TTC549 (cell line): ENCODE data around the gene POU2AF1.

Experiments
- FAIRE-seq: peaks from 2 replicates; lab custom pipeline; 2012; peaks lifted over from hg19 to GRCh38; lab: Jason Lieb, UNC

Gene POU2AF1

GRCh38 chr11:111386611-111387150 lies 7.6 kb upstream of the POU2AF1 start:
- FAIRE-seq = no peak

- FAIRE-seq = no peak
These were observed 5.4 kb upstream of the POU2AF1 start for GRCh38 chr11:111384494-111384893.

GRCh38 chr11:111382451-111382850 lies 3.4 kb upstream of the POU2AF1 start:
- FAIRE-seq = no peak

DNA sequence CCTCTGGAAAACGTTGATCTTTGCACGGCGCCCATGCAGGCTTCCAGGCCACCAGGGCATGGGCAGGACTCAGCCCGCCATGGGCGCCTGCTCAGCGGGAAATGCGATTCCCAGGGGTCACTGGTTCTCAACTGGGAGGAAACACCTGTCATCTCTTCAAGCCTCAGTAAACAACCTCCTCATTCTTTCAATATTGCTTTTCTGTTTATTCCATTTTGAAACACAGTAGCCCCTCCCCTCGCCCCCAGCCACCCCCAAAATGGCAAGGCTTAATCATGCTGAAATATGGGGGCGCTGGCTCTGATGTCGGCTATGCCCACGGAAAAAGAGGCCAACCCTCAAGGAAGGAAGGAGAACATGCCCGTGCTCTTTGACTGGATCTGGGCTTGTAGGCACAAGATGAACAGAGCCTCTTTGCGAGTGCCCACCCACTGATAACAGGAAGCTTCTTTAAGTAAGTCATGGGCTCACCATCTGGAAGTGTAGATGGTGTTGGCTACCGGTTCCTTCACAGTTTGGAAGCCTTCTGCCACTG lies 594 bp upstream of the POU2AF1 start:
- no peak for FAIRE-seq

DNA sequence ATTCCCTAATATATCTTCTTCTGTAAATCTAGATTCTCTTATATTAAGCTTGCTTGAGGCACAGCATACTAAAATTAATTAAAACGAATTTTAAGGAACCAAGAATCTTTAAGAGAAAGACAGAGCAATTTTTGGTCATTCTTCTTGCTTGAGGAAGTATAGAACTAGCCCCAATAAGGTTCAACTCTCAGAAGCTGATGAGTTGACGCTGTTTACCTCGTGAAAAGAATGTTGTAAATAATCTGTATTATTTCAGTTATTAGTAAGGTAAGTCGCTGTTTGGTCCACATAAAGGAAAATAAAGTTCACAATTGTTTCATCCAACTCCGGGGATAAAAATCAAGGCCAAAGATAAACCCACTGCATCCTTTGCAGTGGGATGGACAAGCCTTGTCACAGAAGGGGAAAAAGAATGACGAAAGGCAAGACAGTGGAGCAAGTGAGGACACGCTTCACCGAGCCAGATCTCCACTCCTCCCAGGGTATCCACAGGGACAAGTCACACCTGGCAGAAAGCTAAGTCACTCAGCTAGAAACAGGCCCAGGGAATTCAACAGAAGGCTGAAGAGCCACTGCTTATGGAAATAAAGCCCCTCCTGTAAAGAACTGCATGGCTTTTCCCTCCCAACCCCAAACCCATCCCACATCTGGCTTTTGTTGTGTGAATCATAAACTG lies 752 bp downstream of the POU2AF1 start:
- FAIRE-seq = no peak

- no peak for FAIRE-seq
These were observed 2.7 kb downstream of the POU2AF1 start for GRCh38 chr11:111376181-111376871.

DNA sequence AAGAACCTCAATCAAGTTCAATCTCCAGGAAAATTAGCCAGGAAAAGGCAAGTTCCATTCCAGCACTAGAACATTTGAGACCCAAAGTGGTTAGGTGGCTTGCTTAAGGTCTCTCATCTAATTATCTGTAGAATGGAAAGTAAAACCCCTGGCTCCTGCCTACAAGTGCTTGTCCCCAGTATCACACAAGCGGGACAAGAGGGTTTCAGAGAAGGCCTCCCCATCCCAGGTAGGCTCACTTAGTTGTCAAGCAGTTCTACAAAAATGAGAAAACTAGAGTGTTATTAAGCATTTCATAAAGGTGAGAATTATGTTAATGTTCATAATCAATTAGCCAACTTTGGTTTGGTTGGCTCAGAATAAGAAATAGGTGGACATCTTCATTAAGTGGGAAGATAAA lies 5.5 kb downstream of the POU2AF1 start:
- FAIRE-seq = no peak

- FAIRE-seq = no peak
These were observed 6.5 kb downstream of the POU2AF1 start for GRCh38 chr11:111372538-111372937.

DNA sequence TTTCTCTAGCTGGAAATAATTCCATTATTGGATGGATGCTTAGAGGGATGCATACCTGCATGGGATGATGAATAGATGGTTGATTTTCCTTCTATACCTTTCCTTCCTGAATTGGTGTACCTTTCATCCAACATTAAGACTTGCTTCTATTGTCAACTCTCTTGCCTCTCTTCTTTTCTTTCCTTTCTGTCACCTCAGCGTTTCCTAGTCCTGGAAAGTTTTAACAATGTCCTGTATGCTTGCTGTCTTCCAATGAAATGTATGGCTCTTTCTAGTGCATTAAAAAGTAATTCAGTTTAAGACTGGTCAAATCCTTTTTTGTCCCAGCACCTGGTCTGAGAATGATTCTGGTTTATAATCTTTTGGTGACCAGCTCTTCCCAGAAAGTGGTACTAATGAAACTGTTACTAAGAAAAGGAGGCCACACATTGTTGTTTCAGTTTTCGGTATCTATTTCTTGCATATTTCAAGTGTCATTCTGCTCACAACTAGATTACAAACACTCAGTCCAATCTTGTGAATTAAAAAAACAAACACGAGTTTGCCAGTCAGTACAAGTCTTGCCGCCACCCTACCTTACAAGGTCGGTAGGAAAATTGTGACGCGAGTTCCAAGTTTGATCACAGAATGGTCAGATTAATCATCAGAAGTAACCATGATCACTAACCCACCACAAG lies 8.0 kb downstream of the POU2AF1 start:
- FAIRE-seq = no peak

DNA sequence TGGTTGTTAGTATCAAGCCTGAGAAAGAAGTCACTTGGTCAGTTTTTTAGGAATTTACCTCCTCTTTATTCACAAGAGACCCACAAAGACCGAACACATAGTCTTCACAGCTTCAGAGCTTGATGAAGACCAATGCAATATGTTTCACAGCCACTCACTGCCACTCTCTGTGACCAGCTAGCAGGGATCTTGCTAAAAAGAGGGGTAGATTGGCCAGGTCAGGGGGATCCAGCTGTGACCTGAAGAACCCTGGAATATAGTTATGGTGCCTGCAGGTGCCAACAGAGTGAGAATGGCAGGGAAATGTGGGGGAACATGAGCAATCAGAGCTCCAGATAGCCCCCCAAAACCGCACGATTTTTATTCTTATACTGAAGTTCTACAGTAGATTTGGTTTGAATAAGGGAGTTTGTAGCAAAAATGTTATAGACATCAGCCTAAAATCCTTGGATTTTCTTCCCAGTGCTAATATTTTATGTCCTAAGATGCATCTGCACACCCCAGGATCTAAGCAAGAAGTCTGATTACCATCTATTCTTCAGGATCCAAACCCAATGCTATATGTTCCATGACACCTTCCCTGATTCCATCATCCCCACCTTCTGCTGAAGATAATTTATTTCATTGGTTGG lies 8.7 kb downstream of the POU2AF1 start:
- no peak for FAIRE-seq

GRCh38 chr11:111368285-111368560 lies 10.9 kb downstream of the POU2AF1 start:
- no peak for FAIRE-seq

GRCh38 chr11:111367411-111368284 lies 11.4 kb downstream of the POU2AF1 start:
- FAIRE-seq = no peak

DNA sequence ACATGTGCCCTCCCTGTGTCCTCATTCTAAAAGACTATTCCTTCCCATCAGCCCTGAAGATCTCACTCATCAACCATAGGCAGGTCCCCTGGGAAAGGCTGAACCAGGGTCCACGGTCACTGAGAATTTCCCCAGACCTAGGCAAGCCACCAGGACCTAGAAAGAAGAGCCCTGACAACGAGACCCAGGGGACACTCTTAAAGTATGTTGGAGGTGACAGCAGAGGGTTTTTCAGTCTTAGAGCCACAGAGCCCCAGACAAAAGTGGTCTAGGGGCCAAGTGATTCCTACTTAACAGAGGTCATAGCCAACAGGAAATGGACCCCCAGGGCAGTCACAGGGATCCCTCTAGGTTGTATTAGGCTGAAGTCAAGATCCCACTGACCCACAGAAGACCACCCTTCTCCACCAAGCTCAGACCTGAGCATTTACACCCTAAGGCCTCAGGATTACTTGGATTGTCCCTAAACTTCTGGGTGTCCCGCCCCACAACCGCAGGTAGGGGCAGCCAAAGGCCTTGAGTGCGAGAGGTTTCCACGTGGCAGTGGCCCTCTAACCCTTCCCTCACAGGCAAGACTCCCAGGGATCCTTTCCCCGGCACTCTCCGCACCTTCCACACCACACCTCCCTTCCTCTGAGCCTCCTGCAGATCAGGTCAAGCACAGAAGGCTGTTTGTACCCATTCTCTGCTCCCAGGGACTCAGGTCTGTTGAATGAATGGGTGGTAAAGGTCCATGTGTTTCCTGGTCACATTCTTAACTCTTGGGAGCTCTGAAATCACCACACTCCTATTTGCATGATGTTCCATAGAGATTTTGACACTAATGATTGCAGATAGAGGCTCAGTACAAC lies 12.3 kb downstream of the POU2AF1 start:
- FAIRE-seq = no peak

- no peak for FAIRE-seq
These were observed 13.1 kb downstream of the POU2AF1 start for GRCh38 chr11:111365722-111366559.

DNA sequence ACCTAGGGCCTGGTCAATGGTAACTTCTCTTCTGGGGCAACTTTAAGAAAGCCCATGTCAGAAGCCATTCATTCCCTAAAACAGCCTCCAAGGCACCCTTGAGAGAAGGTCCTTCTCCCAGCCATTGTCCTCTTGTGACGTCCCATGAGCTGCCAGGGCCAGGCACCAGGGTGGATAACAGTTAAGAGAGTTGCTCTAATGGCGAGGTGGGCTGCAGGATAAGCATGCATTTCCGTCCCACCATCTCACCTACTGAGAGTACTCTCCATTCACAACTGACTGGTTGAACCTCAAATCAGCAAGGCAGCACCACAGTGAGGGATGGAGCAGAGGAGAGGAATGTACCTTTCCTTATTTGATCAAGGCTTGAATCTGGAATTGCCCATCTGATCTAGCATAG lies 14.6 kb downstream of the POU2AF1 start:
- no peak for FAIRE-seq

DNA sequence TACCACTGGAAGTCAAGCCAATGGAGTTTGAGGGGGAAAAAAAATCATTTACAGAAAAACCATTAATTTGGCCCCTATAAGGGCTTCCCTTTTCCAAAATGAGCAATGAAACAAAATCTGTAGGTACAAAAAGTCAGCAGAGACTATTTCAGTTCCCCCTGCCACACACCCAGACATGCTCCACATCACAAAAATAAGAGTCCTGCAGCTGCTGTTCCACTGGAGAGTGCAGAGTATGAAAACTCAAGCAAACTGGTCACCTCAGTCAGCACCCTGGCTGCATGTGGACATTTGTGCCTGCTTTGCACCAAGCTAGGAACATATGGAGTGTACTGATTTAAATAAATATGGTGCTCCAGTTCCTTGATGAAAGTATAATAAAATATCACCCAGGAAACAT lies 15.1 kb downstream of the POU2AF1 start:
- FAIRE-seq = no peak

- FAIRE-seq = no peak
These were observed 16.1 kb downstream of the POU2AF1 start for GRCh38 chr11:111362887-111363411.

DNA sequence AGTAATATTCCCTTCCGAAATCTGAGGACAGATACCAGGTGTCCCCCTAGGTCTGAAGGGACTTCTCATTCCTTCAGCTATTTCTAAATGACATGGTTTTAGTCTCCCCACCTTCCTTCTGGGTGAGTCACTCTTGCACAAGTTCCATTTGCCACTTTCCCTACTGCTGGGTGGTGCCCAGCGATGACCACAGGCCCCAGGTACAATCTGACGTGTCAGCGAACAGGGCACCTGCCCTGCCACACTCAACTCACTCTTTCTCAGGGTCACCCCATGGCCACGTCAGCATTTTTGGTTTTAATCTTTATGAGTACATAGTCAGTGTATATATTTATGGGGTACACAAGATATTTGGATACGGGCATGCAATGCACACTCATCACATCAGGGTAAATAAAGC lies 17.2 kb downstream of the POU2AF1 start:
- FAIRE-seq = no peak

- no peak for FAIRE-seq
These were observed 17.8 kb downstream of the POU2AF1 start for GRCh38 chr11:111361052-111361801.
